Left lung (tissue), 10 donors: ENCODE results near the gene SLC2A13. TPM values are rescaled to one million over a fixed set of nuclear protein-coding genes. Genes with fewer than 3 reads are reported as not detected.
"Not testable (repeated sequence)": the region's sequence is repeated elsewhere in the genome, so short reads cannot be mapped to it uniquely, and the experiment has no call there.

ENCODE experiments used
- ATAC-seq: fragments of 200-7000 bp; cut with Tn5 transposase; one replicate; pipeline ENCODE4 v1.9.1; 2020; ENCODE audit warnings: moderate library complexity
- DNase-seq, 4 donors: peaks; one replicate each; pipeline ENCODE4 v3.0.0-alpha.2; 2013 to 2020
- H3K27ac ChIP-seq, 2 donors: fragments of 200-600 bp; sonication (generic) in 1 of 2; one replicate each; pipeline versions ENCODE4 v1.5.0 to v1.8.0; 2020 to 2021
- H3K27me3 ChIP-seq, 2 donors: fragments of 200-600 bp; sonication (generic) in 1 of 2; one replicate each; pipeline versions ENCODE4 v1.5.0 to v1.8.0; 2020 to 2021
- H3K36me3 ChIP-seq, 2 donors: fragments of 200-600 bp; sonication (generic) in 1 of 2; one replicate each; pipeline versions ENCODE4 v1.5.0 to v1.8.0; 2020 to 2021
- H3K4me1 ChIP-seq, 2 donors: fragments of 200-600 bp; one replicate each; pipeline ENCODE4 v1.8.0; 2021
- H3K4me3 ChIP-seq, 2 donors: fragments of 200-600 bp; sonication (generic) in 1 of 2; one replicate each; pipeline versions ENCODE4 v1.5.0 to v1.8.0; 2020 to 2021; ENCODE audit warnings: mild to moderate bottlenecking in 1 of 2
- H3K9me3 ChIP-seq, 2 donors: fragments of 200-600 bp; sonication (generic) in 1 of 2; one replicate each; pipeline versions ENCODE4 v1.5.0 to v1.8.0; 2020 to 2021
- CTCF ChIP-seq, 2 donors: fragments of 200-600 bp; sonication (generic) in 1 of 2; IDR thresholded peaks; one replicate each; pipeline versions ENCODE4 v1.5.0 to v1.8.0; 2021; ENCODE audit warnings: antibody characterized with exemption in 2 of 2
- intact Hi-C, 2 donors: fragments of 100-400 bp; cut with DNase I; formaldehyde crosslinking; loops; one replicate each; pipeline versions ENCODE4 v1.11.2 to v1.14.2; 2022
- polyA plus RNA-seq, 6 donors: library from polyadenylated mRNA; unstranded; fragments of 120-200 nt; gene quantifications; one replicate each; pipeline ENCODE4 v1.2.1, GENCODE V29; 2013; ENCODE audit not compliant: insufficient read length in 6 of 6
- total RNA-seq, 2 donors: library from RNA; stranded (reverse); fragmentation: NEBNext Ultra II Directional; extraction: Animal tissue kit (Norgen Biotek cat#: 25700); gene quantifications; one replicate each; pipeline ENCODE4 v1.2.1, GENCODE V29; 2021
- donor health status: DM: no; HTN: yes; CAD: no.
- donor health status: DM: no; HTN: no; CAD: no.

Gene SLC2A13
- total and polyA plus RNA-seq, 8 donors = 5.8 to 14.6 (median 7.8) TPM

DNA sequence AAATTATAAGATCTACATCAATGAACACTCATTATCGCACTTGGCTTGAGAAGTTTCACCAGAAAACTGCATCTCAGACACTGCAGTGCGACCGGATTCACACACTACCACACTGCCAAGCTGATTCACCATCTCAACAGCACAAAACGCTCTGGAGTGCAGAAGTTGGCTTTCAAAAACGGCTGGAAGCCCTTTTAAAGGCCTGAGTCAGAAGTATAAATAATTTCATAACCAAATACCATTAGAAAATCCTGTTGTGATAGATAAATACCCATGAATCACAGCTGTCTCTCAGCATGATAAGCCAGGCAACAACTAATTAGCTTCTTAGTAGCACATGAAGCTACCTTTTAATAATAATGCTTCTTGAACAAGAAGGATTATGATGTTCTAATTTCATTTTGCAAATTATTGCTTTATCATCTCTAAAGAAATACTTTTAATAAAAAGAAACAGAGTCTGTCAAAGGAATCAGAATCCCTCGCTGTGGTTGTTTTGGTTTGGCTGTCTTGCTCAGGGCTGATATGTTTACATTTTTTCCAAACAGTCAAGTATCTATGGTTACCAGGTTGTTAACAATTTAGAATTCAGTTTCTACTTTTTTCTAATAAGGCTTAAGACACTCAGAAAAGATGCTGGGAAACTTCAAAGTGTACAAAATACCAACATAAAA is 51.2 kb downstream of the SLC2A13 start:
- DNase-seq = peak in 1 of 4 donors; percentile 32
- H3K36me3 ChIP-seq = no peaks in the 10 kb centered on the region
- no peaks in the 10 kb centered on the region for H3K9me3 ChIP-seq
- no peaks in the 10 kb centered on the region for H3K4me1 ChIP-seq
- no peaks in the 10 kb centered on the region for H3K27me3 ChIP-seq
- no peak for TF ChIP-seq CTCF (IDR thresholded peaks at IDR 0.05)
- peak; percentile 87 for ATAC-seq
- intact Hi-C loops = no loop called here
- H3K4me3 ChIP-seq = no peak overlapping the region
- no peak overlapping the region for H3K27ac ChIP-seq

DNA sequence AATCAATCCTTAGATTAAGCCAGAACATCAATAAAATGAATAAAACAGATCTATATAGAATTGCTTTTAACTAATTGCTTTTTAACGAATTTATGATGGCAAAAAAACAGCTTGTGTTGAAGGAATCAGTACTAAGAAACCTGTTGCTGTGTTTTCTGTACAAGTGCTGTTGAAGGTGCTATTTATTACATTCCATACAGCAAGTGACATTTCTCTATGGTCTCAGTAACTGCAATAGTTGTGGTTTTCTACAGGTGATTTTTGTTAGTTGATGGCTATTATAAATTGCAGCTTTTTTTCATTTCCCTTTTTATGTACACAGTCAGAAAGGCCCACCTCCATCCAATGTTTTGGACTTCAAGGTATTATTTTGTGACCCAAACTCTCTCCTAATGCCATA is 56.6 kb downstream of the SLC2A13 start:
- no peaks in the 10 kb centered on the region for H3K36me3 ChIP-seq
- intact Hi-C loops = no loop called here
- no peaks in the 10 kb centered on the region for H3K4me1 ChIP-seq
- H3K27ac ChIP-seq = no peak overlapping the region
- H3K9me3 ChIP-seq = no peaks in the 10 kb centered on the region
- TF ChIP-seq CTCF (IDR thresholded peaks at IDR 0.05) = no peak
- H3K27me3 ChIP-seq = no peaks in the 10 kb centered on the region
- DNase-seq (no peak), ATAC-seq (no peak)
- no peak overlapping the region for H3K4me3 ChIP-seq

DNA sequence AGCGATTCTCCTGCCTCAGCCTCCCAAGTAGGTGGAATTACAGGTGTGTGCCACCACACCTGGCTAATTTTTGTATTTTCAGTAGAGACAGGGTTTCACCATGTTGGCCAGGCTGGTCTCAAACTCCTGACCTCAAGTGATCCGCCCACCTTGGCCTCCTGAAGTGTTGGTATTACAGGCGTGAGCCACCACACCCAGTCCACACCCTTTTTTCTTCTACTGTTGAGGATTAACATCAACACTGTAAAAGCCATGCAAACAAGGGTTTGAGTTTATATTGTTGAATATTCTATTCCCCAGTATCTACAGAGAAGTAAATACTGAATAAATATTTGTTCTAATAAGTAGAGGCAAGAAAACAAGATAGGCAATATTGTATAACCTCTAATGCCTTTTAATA is 58.9 kb downstream of the SLC2A13 start:
- H3K27ac ChIP-seq, H3K27me3 ChIP-seq, H3K4me1 ChIP-seq, H3K9me3 ChIP-seq, H3K4me3 ChIP-seq, intact Hi-C loops, H3K36me3 ChIP-seq, DNase-seq, ATAC-seq: not testable (repeated sequence)

DNA sequence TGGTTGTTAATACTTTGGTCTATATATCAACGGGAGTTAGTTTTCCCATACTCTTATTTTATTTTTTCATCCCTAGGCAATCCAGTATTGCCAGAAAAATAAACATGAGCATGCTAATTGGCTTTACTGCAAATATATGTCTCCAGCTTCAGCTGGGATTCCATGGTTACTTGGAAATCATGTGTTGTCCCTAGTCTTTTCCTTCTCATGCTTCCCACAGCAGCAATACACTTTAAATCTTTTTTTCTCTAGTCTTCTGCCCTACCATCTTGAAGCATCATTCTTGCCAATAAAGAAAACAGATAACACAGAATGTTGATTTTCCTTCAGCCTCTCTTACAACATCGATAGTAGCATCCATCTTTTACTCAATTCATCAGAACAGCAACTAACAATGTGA is 60.2 kb downstream of the SLC2A13 start:
- Histone ChIP-seq H3K27ac (no peak overlapping the region), H3K9me3 (no peaks in the 10 kb centered on the region), H3K27me3 (no peaks in the 10 kb centered on the region), H3K4me1 (no peaks in the 10 kb centered on the region), H3K36me3 (no peaks in the 10 kb centered on the region), H3K4me3 (no peak overlapping the region)
- no peak for TF ChIP-seq CTCF (IDR thresholded peaks at IDR 0.05)
- intact Hi-C loops = no loop called here
- no peak for ATAC-seq
- peak in 1 of 4 donors; percentile 13 for DNase-seq

DNA sequence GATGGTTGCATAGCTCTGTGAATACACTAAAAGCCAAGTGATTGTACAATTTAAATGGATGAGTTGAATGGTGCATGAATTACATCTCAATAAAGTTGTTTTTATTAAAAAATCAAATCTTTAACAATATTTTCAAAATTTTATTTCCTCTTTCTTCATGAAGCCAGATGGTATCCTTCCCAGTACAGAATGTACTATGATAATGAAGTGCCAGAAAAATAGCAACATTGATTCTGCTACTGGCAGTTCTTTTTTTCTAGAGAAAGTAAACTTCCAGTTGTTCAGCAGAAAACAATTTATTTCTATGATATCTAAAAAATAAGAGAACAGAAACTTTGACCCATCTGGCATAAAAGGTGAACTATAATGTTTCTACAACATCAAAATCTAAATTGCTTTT is 61.5 kb downstream of the SLC2A13 start:
- DNase-seq (no peak), ATAC-seq (no peak)
- Histone ChIP-seq H3K27ac (no peak overlapping the region), H3K9me3 (no peaks in the 10 kb centered on the region), H3K36me3 (no peaks in the 10 kb centered on the region), H3K27me3 (no peaks in the 10 kb centered on the region), H3K4me1 (no peaks in the 10 kb centered on the region), H3K4me3 (no peak overlapping the region)
- no peak for TF ChIP-seq CTCF (IDR thresholded peaks at IDR 0.05)
- intact Hi-C loops = no loop called here

GRCh38 chr12:40039598-40039997 is 66.3 kb downstream of the SLC2A13 start:
- intact Hi-C loops = no loop called here
- Histone ChIP-seq H3K27ac (no peak overlapping the region), H3K36me3 (no peaks in the 10 kb centered on the region), H3K27me3 (no peaks in the 10 kb centered on the region), H3K9me3 (no peaks in the 10 kb centered on the region), H3K4me1 (no peaks in the 10 kb centered on the region), H3K4me3 (no peak overlapping the region)
- no peak for TF ChIP-seq CTCF (IDR thresholded peaks at IDR 0.05)
- no peak for DNase-seq
- no peak for ATAC-seq
